GM21526 (cell line): Measurements from ENCODE around the gene SALL2.
"Not testable (repeated sequence)": the region's sequence is repeated elsewhere in the genome, so short reads cannot be mapped to it uniquely, and the experiment has no call there.

Experiments
- ATAC-seq: cut with Tn5 transposase; IDR thresholded peaks from one replicate; pipeline ENCODE4 v1.9.1; 2021; ENCODE audit warnings: moderate library complexity; ENCODE audit not compliant: unreplicated experiment, low FRiP score

Gene SALL2

DNA sequence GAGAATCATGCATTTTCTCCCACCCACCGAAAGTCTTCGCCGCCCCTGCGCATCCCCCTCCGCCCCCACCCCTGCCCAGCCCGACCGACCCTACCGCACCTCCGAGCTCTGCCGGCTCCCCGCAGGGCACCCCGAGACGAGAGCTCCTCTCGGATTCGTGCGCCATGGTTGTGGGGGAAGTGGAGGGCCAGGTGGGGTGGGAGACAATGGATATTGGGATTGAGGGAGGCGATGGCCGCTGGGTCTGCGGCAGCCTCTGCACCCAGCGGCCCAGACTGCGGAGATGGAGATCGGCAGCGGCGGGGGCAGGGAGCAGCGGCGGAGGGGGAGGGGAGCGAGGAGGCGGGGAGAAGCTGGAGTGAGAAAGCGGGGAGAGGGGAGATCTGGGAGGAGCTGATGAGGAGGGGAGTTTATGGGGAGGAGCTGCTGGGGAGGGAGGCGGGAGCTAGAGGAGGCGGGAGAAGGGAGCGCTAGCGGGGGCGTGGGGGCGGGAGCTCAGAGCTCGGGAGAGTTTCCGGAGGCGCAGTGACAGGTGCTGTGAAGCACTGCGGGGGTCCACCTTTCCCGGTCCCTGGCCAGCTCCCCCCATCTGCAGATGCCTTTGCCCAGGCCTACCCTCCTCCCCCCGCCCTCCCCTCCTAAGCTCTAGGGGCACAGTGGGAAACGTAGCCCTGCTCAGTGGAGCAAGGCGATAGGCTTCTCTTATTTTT lies at the start of gene SALL2:
Gene SALL2 (minus strand): TSS at position 385 of the 710 bp plus-strand sequence. CDS start 219 bp downstream, at position 166.
- ATAC-seq: no peak

- no peak for ATAC-seq
Observed at GRCh38 chr14:21575661-21576060, 49.5 kb upstream of the SALL2 start.

GRCh38 chr14:21572604-21573003 lies 46.5 kb upstream of the SALL2 start:
- ATAC-seq: no peak

GRCh38 chr14:21558703-21559170 lies 32.6 kb upstream of the SALL2 start:
- ATAC-seq: no peak

GRCh38 chr14:21557084-21557901 lies 31.1 kb upstream of the SALL2 start:
- no peak for ATAC-seq

DNA sequence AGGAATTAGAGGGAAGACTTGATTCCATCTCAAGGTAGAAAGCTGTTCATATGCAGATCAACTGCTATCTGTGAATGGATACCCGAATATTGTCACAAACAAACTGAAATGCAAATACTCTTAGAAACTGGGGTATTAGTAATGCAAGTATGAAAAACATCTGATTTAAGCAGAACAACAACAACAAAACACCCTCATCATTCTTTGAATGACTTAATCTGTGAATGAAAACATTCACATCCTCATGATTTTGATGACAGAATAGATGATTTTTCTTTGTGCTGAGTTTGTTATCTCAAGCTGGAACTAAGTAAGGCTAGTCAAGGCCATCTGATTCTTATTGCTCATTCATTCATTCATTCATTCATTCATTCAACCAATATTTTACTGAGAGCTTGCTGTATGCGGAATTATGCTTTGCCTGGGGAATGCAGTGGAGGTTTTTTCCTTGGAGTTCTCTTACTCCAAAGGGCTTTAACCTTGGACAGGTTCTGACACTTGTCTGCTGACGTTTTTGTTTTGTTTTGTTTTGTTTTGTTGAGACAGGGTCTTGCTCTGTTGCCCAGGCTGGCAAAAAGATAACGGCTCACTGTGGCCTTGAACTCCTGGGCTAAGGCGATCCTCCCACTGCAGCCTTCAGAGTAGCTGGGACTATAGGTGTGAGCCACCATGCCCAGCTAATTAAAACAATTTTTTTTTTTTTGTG lies 30.4 kb upstream of the SALL2 start:
- ATAC-seq: no peak

GRCh38 chr14:21553266-21553665 lies 27.1 kb upstream of the SALL2 start:
- no peak for ATAC-seq

DNA sequence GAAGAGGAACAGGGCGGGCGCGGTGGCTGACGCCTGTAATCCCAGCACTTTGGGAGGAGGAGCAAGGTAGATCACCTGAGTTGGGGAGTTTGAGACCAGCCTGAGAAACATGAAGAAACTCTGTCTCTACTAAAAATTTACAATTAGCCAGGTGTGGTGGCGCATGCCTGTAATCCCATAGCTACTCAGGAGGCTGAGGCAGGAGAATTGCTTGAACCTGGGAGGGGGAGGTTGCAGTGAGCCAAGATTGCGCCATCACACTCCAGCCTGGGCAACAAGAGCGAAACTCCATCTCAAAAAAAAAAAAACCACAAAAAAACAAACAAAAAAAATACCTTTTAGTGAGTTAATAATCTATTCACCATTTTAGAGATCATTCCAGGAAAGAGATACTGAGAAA lies 18.4 kb upstream of the SALL2 start:
- ATAC-seq: not testable (repeated sequence)

DNA sequence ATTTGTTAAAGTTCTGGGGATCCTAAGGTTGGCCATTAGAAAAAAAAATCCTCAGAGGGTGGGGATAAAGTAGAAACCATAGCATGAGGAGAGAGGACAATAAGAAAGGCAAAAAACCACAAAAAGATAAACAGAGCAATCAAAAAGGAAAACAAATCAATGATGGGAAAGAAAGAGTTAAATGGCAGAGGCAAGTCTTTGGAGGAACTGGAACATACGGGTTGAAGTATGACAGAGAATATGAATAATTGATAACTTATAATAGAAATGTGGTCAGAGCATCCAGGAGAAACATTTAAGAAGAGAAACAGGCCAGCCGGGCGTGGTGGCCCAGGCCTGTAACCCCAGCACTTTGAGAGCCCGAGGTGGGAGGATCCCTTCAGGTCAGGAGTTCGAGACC lies 17.8 kb upstream of the SALL2 start:
- ATAC-seq: no peak

DNA sequence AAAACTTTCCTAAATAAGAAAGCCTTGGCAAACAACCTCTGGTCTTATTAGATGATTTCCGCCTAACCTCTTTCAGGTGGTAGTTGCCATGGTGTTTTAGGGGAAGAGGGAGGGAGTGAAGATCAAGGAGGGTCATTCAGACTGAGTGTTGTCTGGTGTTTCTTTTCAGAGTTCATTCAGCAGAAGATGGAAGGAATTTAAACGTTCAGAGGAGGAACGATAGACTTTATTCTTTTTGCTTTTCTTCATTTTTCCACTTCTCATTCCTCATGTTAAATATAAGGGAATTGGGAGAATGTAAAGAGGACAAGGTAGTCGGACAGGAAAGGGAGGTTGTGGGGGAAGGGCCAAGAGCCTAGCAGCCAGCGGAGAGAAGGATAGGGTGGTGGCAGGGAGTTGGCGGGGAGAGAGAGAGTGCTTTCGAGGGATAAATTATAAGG lies 17.4 kb upstream of the SALL2 start:
- no peak for ATAC-seq

GRCh38 chr14:21541413-21542074 lies 15.4 kb upstream of the SALL2 start:
- ATAC-seq: no peak

DNA sequence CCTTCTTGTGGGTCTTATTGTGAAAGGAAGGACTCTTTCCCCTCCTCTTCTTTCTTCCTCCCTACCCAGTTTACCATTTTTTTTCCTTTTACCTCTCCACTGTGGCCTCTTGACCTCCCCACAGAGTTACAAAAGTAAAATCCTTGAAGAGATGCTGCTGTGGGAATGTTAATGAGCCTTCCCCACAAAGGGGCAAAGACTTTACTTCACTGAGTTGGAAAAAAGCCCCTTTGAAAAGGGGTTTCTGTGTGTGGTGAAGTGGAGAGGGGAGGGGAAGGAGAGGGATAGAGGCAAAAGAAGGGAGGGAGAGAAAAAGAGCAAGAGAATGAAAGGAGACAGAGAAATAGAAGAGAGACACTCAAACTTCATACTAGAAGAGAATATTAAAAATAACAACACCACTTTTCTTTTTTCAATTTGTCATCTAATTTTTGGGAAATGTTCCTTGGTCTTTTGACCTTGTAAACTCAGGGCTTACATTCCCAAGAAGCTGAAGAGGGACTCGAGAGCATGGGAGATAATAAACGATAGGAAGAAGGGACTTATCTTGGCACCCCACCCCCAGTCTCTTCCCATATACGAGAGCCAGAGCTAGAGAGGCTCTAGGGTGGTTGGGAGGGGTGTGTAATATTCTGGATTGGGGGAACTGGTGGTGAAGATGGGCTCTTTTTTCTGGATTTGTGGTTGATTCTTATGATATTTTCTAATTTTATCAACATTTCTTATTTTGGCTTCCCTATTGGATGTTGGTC lies 13.2 kb upstream of the SALL2 start:
- no peak for ATAC-seq

GRCh38 chr14:21537090-21537424 lies 10.9 kb upstream of the SALL2 start:
- no peak for ATAC-seq

DNA sequence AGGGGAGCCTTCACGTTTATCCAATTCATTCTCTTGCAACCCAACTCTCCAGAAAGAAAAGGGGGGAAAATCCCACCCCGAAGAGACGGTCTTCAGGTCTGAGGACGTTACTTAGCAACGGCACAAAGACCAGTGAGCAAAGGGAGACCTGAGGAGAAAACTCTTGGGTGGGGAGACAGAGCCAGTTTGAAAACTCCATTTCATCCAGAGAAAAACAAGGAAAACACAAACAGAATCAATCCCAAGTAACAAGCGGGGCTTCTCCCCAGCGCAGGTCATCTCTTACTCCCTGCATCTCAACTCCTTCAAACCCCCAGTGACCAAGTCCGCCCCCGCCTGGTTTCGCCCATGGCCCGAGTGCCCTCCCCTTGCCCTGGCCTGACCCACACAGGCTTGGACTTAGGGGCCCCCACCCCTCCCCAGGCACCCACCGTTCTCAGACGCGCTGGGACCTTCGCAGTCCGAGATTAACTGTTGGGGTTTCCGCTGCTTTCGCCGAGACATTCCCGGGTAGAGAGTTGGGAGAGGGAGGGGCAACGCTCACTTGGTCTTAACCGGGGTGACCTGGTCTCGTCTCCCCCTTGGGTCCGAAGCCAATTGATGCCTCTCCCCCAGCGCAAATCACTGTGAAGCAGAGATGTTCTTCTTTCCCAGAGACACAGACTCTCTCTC lies 10.4 kb upstream of the SALL2 start:
- ATAC-seq: no peak

GRCh38 chr14:21535545-21536417 lies 9.6 kb upstream of the SALL2 start:
- no peak for ATAC-seq

- no peak for ATAC-seq
Observed at GRCh38 chr14:21534576-21534975, 8.4 kb upstream of the SALL2 start.

- no peak for ATAC-seq
Observed at GRCh38 chr14:21533294-21533693, 7.1 kb upstream of the SALL2 start.

DNA sequence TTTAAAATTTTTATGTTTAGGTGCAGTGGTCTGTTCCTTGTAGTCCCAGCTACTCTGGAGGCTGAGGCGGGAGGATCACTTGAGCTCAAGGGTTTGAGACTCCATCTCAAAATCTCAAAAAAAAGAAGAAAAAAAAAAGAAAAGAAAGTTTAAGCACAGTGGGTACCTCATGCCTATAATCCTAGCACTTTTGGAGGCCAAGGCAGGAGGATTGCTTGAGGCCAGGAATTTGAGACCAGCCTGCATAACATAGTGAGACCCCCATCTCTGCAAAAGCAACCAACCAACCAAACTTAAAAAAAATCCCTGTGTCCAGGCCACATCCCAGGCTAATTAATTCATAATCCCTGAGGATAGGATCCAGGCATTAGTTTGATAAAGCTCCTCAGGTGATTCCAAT lies 3.4 kb upstream of the SALL2 start:
- no peak for ATAC-seq
